Measurements from ENCODE around the gene PTCD2. TPM values are rescaled to one million over a fixed set of nuclear protein-coding genes. Genes with fewer than 3 reads are reported as not detected.
A peak's percentile ranks its signal among the peaks of the same experiment; 100 is the strongest.

Gene PTCD2
- total and polyA plus RNA-seq, 9 of the 15 experiments (the other 6 are each of a cell fraction or from before 2014, with no cell fraction given): 11.9 to 28.5 (median 18.6) TPM

- FAIRE-seq (no peak), ATAC-seq (no peak), DNase-seq (ENCODE audit: extremely low read depth in 1 of 4, low spot score in 3 of 4) (no peak)
- Histone ChIP-seq H3K27me3 (ENCODE audit: control insufficient read depth in 2 of 2, insufficient read depth in 2 of 2, low read length in 2 of 2) (no peaks in the 10 kb centered on the region), H3K4me2 (ENCODE audit: insufficient read depth, low read length) (no peak overlapping the region), H3K9ac (ENCODE audit: insufficient read depth in 1 of 2, low read depth in 2 of 2, low read length in 2 of 2) (no peak overlapping the region), H3K4me3 (no peak overlapping the region), H3K4me1 (replicated peaks in 1 of 2; ENCODE audit: control insufficient read depth in 2 of 2, insufficient read depth in 2 of 2, low read length in 2 of 2) (peaks cover 7 to 33% of the 10 kb centered on the region in 2 experiments; a peak in 3 of 5 replicates), H3K9me1 (ENCODE audit: control insufficient read depth, insufficient read depth, low read length) (no peaks in the 10 kb centered on the region), H3K36me3 (ENCODE audit: control insufficient read depth, insufficient read depth, low read length) (peaks cover 58% of the 10 kb centered on the region), H2AFZ (ENCODE audit: low read depth, low read length) (no peak overlapping the region), H3K9me3 (replicated peaks; ENCODE audit: control insufficient read depth, insufficient read depth, low read depth, low read length) (no peaks in the 10 kb centered on the region), H3K27ac (ENCODE audit: extremely low read depth, low read depth, low read length) (no peak overlapping the region), H3K79me2 (ENCODE audit: control insufficient read depth, insufficient read depth, low read length) (peaks cover 19% of the 10 kb centered on the region; the same call in 2 of the 3 replicates), H4K20me1 (replicated peaks; ENCODE audit: control insufficient read depth, insufficient read depth, low read length) (no peaks in the 10 kb centered on the region)
- ChIA-PET POLR2A (interaction anchor here (0.7 to 1.4 kb wide), 4 partner anchors 10 to 23 kb away, joined by 3 to 5 read pairs (median 3); no protein-coding TSS in a partner anchor), CTCF (ENCODE audit: low intra/inter-chr PET ratio) (no interaction called here)
- BruUV-seq (replicated peaks): no TSS peak
- intact Hi-C loops (cut with micrococcal nuclease): loop anchor here (5.0 kb wide), 1 partner anchor 52 kb away; no protein-coding TSS in a partner anchor
- in situ Hi-C loops (cut with MboI): no loop called here
- WGBS (ENCODE audit: insufficient coverage, low coverage, missing lambda C conversion rate): 84% methylated on average over 3 of the region's 3 CpGs
- peak; percentile 48; the same call in 1 of the 2 replicates for TF ChIP-seq SPI1 (IDR thresholded peaks at IDR 0.05; ENCODE audit: borderline replicate concordance, low read depth, low read length)
- TF ChIP-seq TRIM28 (IDR thresholded peaks at IDR 0.05): no peak
These were observed 35.4 kb upstream of the PTCD2 start for GRCh38 chr5:72284559-72285423.

- in situ Hi-C loops (cut with MboI) (no loop called here), intact Hi-C loops (cut with micrococcal nuclease) (no loop called here)
- peaks cover 7 to 32% of the 10 kb centered on the region in 2 experiments; a peak in 3 of 5 replicates for H3K4me1 ChIP-seq (replicated peaks in 1 of 2; ENCODE audit: control insufficient read depth in 2 of 2, insufficient read depth in 2 of 2, low read length in 2 of 2)
- 0 out of 3 replicates have a peak overlapping the region, but pooled peaks have one; percentile 15 for H3K27ac ChIP-seq (ENCODE audit: extremely low read depth, low read depth, low read length)
- no peak for ATAC-seq
- no peaks in the 10 kb centered on the region for H3K27me3 ChIP-seq (ENCODE audit: control insufficient read depth in 2 of 2, insufficient read depth in 2 of 2, low read length in 2 of 2)
- H3K4me3 ChIP-seq: no peak overlapping the region
- peaks cover 61% of the 10 kb centered on the region for H3K36me3 ChIP-seq (ENCODE audit: control insufficient read depth, insufficient read depth, low read length)
- no peaks in the 10 kb centered on the region for H3K9me3 ChIP-seq (replicated peaks; ENCODE audit: control insufficient read depth, insufficient read depth, low read depth, low read length)
- peaks cover 18% of the 10 kb centered on the region; the same call in 2 of the 3 replicates for H3K79me2 ChIP-seq (ENCODE audit: control insufficient read depth, insufficient read depth, low read length)
- H3K9ac ChIP-seq (ENCODE audit: insufficient read depth in 1 of 2, low read depth in 2 of 2, low read length in 2 of 2): no peak overlapping the region
- BruUV-seq (replicated peaks): no TSS peak
- no peak for DNase-seq (ENCODE audit: extremely low read depth in 1 of 4, low spot score in 3 of 4)
- no peak for FAIRE-seq
- no peak overlapping the region for H3K4me2 ChIP-seq (ENCODE audit: insufficient read depth, low read length)
- ChIA-PET POLR2A (interaction anchor here (0.7 to 1.4 kb wide), 4 partner anchors 10 to 23 kb away, joined by 3 to 5 read pairs (median 3); no protein-coding TSS in a partner anchor), CTCF (ENCODE audit: low intra/inter-chr PET ratio) (no interaction called here)
- no peak overlapping the region for H2AFZ ChIP-seq (ENCODE audit: low read depth, low read length)
- H3K9me1 ChIP-seq (ENCODE audit: control insufficient read depth, insufficient read depth, low read length): no peaks in the 10 kb centered on the region
- WGBS (ENCODE audit: insufficient coverage, low coverage, missing lambda C conversion rate): 84% methylated on average over 3 of the region's 3 CpGs
- no peaks in the 10 kb centered on the region for H4K20me1 ChIP-seq (replicated peaks; ENCODE audit: control insufficient read depth, insufficient read depth, low read length)
- no peak for TF ChIP-seq MTF1 (CRISPR knock-in tag; IDR thresholded peaks at IDR 0.05; ENCODE audit: borderline replicate concordance)
- TF ChIP-seq AFF1 (IDR thresholded peaks at IDR 0.05; ENCODE audit: low read depth in 1 of 2, partially characterized antibody in 2 of 2): no peak
- no peak for TF ChIP-seq CLOCK (CRISPR knock-in tag; IDR thresholded peaks at IDR 0.05; ENCODE audit: borderline replicate concordance)
These were observed 34.8 kb upstream of the PTCD2 start for GRCh38 chr5:72285424-72285821.
